22Rv1 (cell line): ENCODE data around the gene CDT1.

Source experiments
- H3K27ac ChIP-seq: fragments of 450-650 bp; 2 replicates; pipeline ENCODE4 v1.5.1; 2017
- ZFX ChIP-seq: fragments of 450-650 bp; IDR thresholded peaks from 2 replicates; pipeline ENCODE4 v1.6.1; 2017; ENCODE audit warnings: antibody characterized with exemption, borderline replicate concordance
- TF ChIP-seq, protein P1 (sequence below): fragments of 450-650 bp; IDR thresholded peaks from 2 replicates; pipeline ENCODE4 v1.5.1; 2017; ENCODE audit warnings: mild to moderate bottlenecking

Gene CDT1

DNA sequence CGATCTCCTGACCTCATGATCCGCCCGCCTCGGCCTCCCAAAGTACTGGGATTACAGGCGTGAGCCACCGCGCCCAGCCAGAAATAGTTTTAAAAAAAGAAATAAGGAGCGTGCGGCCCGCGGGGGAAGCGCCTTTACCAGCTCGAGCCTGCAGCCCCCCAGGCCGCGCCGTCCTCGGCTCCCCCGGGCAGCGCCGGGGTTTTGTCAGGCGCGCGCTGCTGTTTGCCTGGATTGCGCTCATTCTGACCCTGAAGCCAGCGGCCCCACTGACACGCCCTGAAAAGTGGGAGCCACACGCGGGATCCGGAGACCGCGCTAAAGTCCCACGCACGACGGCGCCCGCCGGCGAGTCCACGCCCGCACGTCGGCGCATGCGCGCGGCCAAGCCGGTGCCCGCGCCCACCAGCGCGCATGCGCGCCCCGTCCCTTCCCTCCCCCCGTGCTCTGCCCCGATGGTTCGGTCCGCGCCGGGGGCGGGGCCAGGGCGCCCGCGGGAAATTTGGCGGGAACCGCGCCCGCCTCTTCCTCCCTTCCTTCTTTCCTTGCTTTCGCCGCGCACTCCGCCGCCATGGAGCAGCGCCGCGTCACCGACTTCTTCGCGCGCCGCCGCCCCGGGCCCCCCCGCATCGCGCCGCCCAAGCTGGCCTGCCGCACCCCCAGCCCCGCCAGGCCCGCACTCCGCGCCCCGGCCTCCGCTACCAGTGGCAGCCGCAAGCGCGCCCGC is at the start of gene CDT1:
Gene CDT1, plus strand, starts transcription at position 526 of the 724 bp plus-strand sequence. Its CDS starts 43 bp downstream, at position 569.
- H3K27ac ChIP-seq = peak within 1 kb of the TSS; percentile 97
- no peak for TF ChIP-seq ZFX
- TF ChIP-seq, protein P1, sequence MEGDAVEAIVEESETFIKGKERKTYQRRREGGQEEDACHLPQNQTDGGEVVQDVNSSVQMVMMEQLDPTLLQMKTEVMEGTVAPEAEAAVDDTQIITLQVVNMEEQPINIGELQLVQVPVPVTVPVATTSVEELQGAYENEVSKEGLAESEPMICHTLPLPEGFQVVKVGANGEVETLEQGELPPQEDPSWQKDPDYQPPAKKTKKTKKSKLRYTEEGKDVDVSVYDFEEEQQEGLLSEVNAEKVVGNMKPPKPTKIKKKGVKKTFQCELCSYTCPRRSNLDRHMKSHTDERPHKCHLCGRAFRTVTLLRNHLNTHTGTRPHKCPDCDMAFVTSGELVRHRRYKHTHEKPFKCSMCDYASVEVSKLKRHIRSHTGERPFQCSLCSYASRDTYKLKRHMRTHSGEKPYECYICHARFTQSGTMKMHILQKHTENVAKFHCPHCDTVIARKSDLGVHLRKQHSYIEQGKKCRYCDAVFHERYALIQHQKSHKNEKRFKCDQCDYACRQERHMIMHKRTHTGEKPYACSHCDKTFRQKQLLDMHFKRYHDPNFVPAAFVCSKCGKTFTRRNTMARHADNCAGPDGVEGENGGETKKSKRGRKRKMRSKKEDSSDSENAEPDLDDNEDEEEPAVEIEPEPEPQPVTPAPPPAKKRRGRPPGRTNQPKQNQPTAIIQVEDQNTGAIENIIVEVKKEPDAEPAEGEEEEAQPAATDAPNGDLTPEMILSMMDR = no peak

DNA sequence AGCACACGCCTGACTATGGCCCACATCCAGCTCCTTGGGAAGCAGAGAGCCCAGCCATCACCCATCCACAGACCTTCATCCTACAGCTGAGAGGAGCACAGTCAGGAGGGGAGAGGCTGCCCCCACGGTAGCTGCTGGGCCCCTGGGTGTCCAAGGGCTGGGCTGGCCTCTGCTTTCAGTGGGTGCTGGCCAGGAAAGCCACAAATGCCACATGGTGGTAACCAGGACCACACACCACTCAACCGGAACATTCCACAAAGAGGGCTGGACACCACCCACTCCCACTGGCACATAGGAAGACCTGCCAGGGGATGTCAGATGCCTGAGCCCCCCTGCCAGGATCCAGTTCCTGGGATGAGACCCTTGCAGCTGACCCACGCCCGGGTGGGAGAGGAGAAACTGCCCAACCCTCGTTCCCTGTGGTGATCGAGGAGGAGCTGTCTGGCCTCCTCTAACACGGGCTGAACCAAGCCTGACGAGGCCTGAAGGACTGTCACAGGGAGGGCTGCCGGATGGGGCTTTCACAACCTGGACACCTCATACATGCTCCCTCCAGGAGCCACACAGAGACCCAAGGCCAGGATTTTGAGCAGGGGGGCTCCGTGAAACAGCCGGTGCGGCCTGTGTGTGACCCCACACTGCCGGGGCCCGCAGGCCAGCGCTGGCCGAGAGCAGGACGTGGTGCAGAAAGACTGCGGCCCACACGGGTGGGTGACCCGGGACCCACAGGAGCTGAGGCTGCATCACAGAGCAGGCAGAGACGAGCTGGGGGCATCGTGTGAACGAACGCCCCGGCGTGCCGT is 49.3 kb upstream of the CDT1 start:
- no peak overlapping the region for H3K27ac ChIP-seq
- TF ChIP-seq ZFX = no peak
- TF ChIP-seq, protein P1 = no peak

DNA sequence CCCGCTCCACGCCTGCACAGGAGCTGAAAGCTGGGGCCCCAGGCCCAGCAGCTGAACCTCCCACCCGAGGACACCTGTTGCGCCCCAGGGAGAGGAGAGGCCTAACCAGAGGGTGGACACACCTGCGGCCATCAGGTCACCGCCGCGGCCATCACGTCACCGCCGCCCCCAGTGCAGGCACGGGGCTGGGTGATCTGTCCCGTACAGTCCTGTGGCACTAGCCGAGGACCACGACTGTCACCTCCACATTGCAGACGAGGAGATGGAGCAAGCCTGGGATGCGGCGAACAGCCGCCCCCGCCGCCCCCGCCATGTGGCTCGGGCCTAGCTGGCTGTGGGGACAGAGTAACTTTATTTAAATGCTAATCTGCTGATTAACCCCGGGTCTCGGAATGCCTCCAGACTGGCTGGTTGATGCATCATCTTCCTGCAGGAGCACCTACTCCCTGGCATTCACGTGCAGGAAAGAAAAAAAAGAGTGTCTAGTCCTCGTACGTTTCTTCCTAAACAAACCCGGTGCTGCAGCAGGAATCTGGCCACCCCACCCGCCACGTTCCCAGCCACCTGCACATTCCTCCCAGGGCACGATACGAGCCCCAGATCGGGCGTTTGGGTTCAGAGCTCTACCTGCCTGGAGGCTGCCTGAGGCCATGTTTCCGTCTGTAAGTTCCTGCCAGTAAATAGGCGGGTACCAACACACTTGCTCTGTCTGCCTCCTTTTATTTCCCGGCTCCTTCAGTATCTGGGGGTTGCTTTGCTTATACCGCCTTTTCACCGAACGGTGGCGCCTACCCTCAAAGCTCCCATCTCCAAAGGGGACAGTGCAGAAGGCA is 48.5 kb upstream of the CDT1 start:
- TF ChIP-seq, protein P1 = no peak
- no peak for TF ChIP-seq ZFX
- 0 out of 2 replicates have a peak overlapping the region, but pooled peaks have one; percentile 22 for H3K27ac ChIP-seq

DNA sequence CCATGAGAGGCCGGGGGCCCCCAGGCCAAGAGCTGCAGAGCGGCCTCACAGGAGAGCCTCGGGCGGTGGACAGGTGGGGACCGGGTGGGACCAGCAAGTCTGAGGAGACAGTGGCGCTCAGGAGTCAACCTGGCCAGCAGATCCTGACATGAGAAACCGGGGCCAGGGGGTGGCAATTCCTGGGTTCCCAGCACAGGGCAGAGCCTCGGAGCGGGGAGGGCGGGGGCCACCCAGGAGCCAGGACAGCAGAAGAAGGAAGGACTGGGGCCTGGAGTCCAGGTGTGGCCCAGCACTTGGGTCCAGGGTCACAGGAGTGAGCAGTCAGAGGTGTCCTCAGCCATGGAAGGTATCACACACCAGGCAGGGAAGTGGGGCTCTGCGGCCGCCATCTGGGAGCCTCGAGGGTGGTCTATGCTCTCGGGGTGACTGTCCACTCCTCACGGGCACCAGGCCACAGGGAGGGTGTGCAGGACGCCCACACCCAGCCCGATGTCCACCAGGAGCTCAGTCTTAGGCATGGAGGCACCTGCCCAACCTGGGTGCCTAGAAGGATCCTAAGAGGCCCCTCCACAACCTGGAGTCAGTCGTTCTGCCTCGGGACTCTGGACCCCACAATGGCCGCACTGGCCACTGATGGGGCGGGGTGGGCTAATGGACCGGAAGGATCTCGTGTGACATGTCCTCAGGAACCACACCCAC is 47.7 kb upstream of the CDT1 start:
- TF ChIP-seq ZFX = no peak
- TF ChIP-seq, protein P1 = no peak
- 0 out of 2 replicates have a peak overlapping the region, but pooled peaks have one; percentile 22 for H3K27ac ChIP-seq

DNA sequence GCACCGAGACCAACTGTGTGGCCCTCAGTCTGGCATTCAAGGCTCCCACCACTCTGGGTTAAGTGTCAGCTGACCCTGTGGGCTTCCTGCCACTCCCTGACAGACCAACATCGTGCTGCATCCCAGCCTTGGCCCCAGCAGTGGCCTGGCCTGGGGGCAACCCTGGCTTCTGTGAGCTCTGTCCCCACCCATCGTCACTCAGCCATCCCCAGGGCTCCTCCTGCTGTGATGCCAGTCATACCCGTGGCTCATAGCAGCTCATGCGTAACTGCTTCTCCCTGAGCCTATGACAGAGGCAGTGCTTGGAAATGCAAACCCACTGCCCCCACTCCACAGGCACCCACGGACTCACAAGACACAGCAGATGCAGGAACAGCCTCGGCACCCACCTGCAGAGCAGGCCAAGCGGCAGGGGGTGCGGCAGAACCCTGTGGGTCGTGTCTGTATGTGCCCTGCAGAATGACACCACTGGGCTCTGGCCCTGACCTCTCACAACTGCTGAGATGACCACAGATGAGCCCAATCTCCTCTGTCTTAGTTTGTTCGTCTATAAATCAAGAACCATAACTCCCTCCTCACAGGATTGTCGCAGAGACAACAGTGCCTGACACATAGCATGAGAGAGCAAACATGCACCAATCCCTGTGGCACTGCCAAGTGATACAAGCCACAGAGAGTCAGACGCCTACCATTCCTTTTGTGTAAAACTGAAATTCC is 45.2 kb upstream of the CDT1 start:
- TF ChIP-seq, protein P1 = no peak
- no peak for TF ChIP-seq ZFX
- H3K27ac ChIP-seq = peak overlapping the region; percentile 94

DNA sequence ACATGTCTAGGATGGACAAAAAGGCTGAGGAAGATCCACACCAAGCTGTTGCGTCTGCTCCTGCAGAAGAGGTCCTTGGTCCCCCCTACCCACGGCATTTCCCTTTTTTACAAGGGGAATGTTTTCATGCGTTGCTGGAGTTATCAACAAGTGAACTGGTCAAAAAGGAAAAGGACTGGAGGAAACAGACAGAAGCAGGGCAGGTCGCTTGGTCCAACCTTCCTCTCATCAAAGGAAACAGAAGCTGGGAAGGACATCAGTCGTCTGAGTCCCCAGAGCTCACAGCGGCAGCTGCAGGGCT is 44.7 kb upstream of the CDT1 start:
- TF ChIP-seq, protein P1 = no peak
- TF ChIP-seq ZFX = no peak

More for the DNA sequence above, 44.7 kb upstream of the CDT1 start:
- peak overlapping the region; percentile 94 for H3K27ac ChIP-seq
